PC-3 (cell line): ENCODE results near the gene RNF151. TPM values are rescaled to one million over a fixed set of nuclear protein-coding genes. Genes with fewer than 3 reads are reported as not detected.
A peak's percentile ranks its signal among the peaks of the same experiment; 100 is the strongest.

Source experiments
- ATAC-seq: fragments of 200-7000 bp; cut with Tn5 transposase; 2 replicates; pipeline ENCODE4 v1.9.1; 2020; ENCODE audit warnings: mild to moderate bottlenecking, moderate library complexity
- BruUV-seq: library from RNA; stranded (reverse); fragments of 400-500 nt; replicated peaks from 2 replicates; lab custom pipeline; 2021; lab: Mats Ljungman, UMichigan
- CTCF ChIA-PET: fragments of 300-600 bp; sonication (Branson Sonifier 250); formaldehyde crosslinking; loops from one replicate; lab custom pipeline; 2022; ENCODE audit warnings: antibody characterized with exemption; lab: Charles Lee
- POLR2A ChIA-PET: fragments of 300-600 bp; sonication (Branson Sonifier 250); formaldehyde crosslinking; loops from one replicate; lab custom pipeline; 2022; ENCODE audit warnings: antibody characterized with exemption; ENCODE audit not compliant: unreplicated experiment; lab: Charles Lee
- DNase-seq: peaks from one replicate; pipeline ENCODE4 v3.0.0-alpha.2; 2015
- H2AFZ ChIP-seq: fragments of 300-600 bp; sonication (generic); 2 replicates; pipeline ENCODE4 v1.6.0; 2016; ENCODE audit warnings: antibody characterized with exemption, low read length
- H3F3A ChIP-seq: fragments of 300-600 bp; sonication (generic); one replicate; pipeline ENCODE4 v1.6.0; 2017; ENCODE audit warnings: antibody characterized with exemption, low read length, control low read depth, mild to moderate bottlenecking; ENCODE audit not compliant: unreplicated experiment
- H3K27ac ChIP-seq: fragments of 300-600 bp; sonication (generic); 2 replicates; pipeline ENCODE4 v1.5.1; 2016; ENCODE audit warnings: mild to moderate bottlenecking, low read length
- H3K27me3 ChIP-seq: fragments of 300-600 bp; sonication (generic); 2 replicates; pipeline ENCODE4 v1.6.1; 2016; ENCODE audit warnings: low read length, mixed read lengths
- H3K36me3 ChIP-seq: fragments of 300-600 bp; sonication (generic); 2 replicates; pipeline ENCODE4 v1.6.1; 2016; ENCODE audit warnings: low read depth, mixed run types, low read length, mixed read lengths
- H3K4me1 ChIP-seq: fragments of 300-600 bp; sonication (generic); 2 replicates; pipeline ENCODE4 v1.5.1; 2016; ENCODE audit warnings: low read length; ENCODE audit not compliant: insufficient read depth
- H3K4me2 ChIP-seq: fragments of 300-600 bp; sonication (generic); 2 replicates; pipeline ENCODE4 v1.6.0; 2016; ENCODE audit warnings: low read length
- H3K4me3 ChIP-seq: fragments of 300-600 bp; sonication (generic); 2 replicates; pipeline ENCODE4 v1.5.1; 2016; ENCODE audit warnings: mild to moderate bottlenecking, low read length, mixed read lengths
- H3K79me2 ChIP-seq: fragments of 300-600 bp; sonication (generic); 2 replicates; pipeline ENCODE4 v1.6.1; 2017; ENCODE audit warnings: low read length, mixed read lengths
- H3K9ac ChIP-seq: fragments of 300-600 bp; sonication (generic); 2 replicates; pipeline ENCODE4 v1.6.0; 2016; ENCODE audit warnings: mild to moderate bottlenecking, low read length
- H3K9me2 ChIP-seq: fragments of 300-600 bp; sonication (generic); replicated peaks from 2 replicates; pipeline ENCODE4 v1.6.1; 2016; ENCODE audit warnings: mixed run types, low read length, mixed read lengths
- H3K9me3 ChIP-seq: fragments of 300-600 bp; sonication (generic); 2 replicates; pipeline ENCODE4 v1.6.1; 2016; ENCODE audit warnings: low read length, mixed read lengths
- H4K20me1 ChIP-seq: fragments of 300-600 bp; sonication (generic); 2 replicates; pipeline ENCODE4 v1.6.1; 2016; ENCODE audit warnings: low read length, mixed read lengths
- EZH2 ChIP-seq: fragments of 300-600 bp; sonication (generic); IDR thresholded peaks from one replicate; pipeline ENCODE4 v1.6.1; 2017; ENCODE audit warnings: antibody characterized with exemption, mild to moderate bottlenecking, low read length; ENCODE audit not compliant: unreplicated experiment
- EZH2phosphoT487 ChIP-seq: fragments of 300-600 bp; sonication (generic); IDR thresholded peaks from 2 replicates; pipeline ENCODE4 v1.6.1; 2018; ENCODE audit warnings: mild to moderate bottlenecking, antibody characterized with exemption, low read length, borderline replicate concordance
- intact Hi-C: fragments of 100-400 bp; cut with micrococcal nuclease; formaldehyde crosslinking; loops from 2 replicates; pipeline ENCODE4 v1.9.0; 2023
- total RNA-seq: library from RNA; depleted of rRNA; stranded (reverse); fragments of >200 nt; gene quantifications from 2 replicates; pipeline ENCODE4 v1.2.3, GENCODE V29; 2014
- TF ChIP-seq, protein P1 (sequence below): fragments of 300-600 bp; sonication (generic); conservative IDR thresholded peaks from 2 replicates; pipeline ENCODE4 v1.5.1; 2017; ENCODE audit warnings: antibody characterized with exemption, low read depth, mild to moderate bottlenecking, low read length

RNF151 gene
- total RNA-seq, 1 experiment from 2014 or later, result not detected

DNA sequence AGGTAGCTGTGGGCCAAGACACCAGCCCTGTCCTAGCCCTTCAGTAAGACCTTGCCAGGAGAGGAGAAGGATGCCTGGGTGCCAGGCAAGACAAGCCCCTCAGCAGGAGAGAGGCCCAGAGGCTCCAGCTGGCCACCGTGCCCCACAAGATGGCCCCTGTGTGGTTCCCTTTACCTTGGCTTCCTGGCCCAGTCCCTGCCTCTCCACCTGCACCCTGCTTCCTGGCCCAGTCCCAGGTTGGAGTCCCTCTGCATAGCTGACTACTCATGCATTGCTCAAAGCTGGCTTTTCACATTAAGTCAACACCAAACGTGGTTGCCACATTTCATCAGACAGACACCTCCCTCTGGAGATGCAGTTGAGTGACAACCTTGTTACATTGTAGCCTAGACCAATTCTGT lies 27.1 kb downstream of the RNF151 start:
- Histone ChIP-seq H3F3A (no peaks in the 10 kb centered on the region), H3K27me3 (no peaks in the 10 kb centered on the region), H3K9me3 (no peaks in the 10 kb centered on the region), H3K9me2 (no peaks in the 10 kb centered on the region), H4K20me1 (no peaks in the 10 kb centered on the region), H3K9ac (no peak overlapping the region), H3K4me1 (peaks cover 4% of the 10 kb centered on the region; the same call in 1 of the 2 replicates), H3K4me2 (no peak overlapping the region), H2AFZ (no peak overlapping the region), H3K4me3 (no peak overlapping the region), H3K79me2 (no peaks in the 10 kb centered on the region), H3K27ac (no peak overlapping the region), H3K36me3 (no peaks in the 10 kb centered on the region)
- TF ChIP-seq, protein P1, sequence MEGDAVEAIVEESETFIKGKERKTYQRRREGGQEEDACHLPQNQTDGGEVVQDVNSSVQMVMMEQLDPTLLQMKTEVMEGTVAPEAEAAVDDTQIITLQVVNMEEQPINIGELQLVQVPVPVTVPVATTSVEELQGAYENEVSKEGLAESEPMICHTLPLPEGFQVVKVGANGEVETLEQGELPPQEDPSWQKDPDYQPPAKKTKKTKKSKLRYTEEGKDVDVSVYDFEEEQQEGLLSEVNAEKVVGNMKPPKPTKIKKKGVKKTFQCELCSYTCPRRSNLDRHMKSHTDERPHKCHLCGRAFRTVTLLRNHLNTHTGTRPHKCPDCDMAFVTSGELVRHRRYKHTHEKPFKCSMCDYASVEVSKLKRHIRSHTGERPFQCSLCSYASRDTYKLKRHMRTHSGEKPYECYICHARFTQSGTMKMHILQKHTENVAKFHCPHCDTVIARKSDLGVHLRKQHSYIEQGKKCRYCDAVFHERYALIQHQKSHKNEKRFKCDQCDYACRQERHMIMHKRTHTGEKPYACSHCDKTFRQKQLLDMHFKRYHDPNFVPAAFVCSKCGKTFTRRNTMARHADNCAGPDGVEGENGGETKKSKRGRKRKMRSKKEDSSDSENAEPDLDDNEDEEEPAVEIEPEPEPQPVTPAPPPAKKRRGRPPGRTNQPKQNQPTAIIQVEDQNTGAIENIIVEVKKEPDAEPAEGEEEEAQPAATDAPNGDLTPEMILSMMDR, result no peak
- TF ChIP-seq EZH2 (no peak), EZH2phosphoT487 (no peak)
- ATAC-seq, result peak; percentile 62
- intact Hi-C loops, result no loop called here
- peak; percentile 79 for DNase-seq
- CTCF ChIA-PET, result no interaction called here
- POLR2A ChIA-PET, result no interaction called here
- no TSS peak for BruUV-seq

DNA sequence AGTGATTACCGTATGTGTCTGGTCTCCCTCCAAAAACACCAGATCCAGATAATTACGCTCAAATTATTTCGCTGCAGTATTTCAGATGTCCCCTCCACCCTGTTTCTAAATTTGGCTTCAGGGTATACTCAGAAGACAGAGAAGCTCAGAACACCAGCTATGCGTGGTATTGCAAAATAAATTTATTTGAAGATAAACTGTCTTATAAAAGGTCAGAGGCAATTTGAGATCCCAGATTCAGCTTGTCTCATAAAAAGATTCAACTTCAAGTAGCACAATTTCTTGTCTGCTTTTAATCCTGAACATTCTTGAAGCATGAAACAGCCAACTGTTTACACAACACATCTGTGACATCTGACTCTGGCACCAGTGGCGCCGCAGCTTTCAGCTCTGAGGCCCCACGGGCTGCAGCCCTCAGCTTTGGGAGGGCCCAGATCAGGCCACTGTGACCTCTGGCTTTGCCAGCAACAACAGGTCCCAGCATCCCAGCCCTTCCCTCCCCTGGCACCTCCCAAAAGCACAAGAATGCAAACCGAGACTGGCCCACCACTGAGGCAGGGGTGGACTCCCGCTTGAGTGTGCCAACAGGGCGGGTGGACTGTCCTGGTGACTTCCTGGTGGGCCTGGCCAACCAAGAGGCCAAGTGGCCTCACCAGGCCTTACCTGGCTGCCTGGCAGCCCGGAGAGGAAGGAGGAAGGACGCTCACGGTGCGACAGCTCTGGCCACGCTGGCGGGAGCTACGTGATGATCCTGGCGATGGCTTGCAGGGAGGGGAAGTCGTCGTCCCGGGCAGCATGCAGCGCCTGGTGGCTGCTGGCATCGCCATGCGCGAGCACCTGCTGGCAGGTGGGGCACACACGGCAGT lies 31.1 kb downstream of the RNF151 start:
- Histone ChIP-seq H3K79me2 (no peaks in the 10 kb centered on the region), H4K20me1 (no peaks in the 10 kb centered on the region), H3K27ac (no peak overlapping the region), H3K9ac (no peak overlapping the region), H3K4me2 (no peak overlapping the region), H3K4me3 (no peak overlapping the region), H3K9me3 (no peaks in the 10 kb centered on the region), H2AFZ (no peak overlapping the region), H3K27me3 (no peaks in the 10 kb centered on the region), H3K4me1 (peaks cover 4% of the 10 kb centered on the region; the same call in 1 of the 2 replicates), H3K9me2 (no peaks in the 10 kb centered on the region), H3F3A (no peaks in the 10 kb centered on the region), H3K36me3 (peaks cover 3% of the 10 kb centered on the region; the same call in 1 of the 2 replicates)
- intact Hi-C loops, result no loop called here
- ATAC-seq (no peak), DNase-seq (no peak)
- TF ChIP-seq, protein P1, result no peak
- TF ChIP-seq EZH2 (no peak), EZH2phosphoT487 (no peak)
- ChIA-PET POLR2A (no interaction called here), CTCF (interaction anchor here (0.5 kb wide), 1 partner anchor 168 kb away, joined by 3 read pairs; no protein-coding TSS in a partner anchor)
- BruUV-seq, result TSS peak; percentile 25
